ENCODE measurements around the gene KCNQ1.

- TF ChIP-seq POLR2A (IDR thresholded peaks at IDR 0.05) = no peak
- TF ChIP-seq CTCF (IDR thresholded peaks at IDR 0.05) = no peak
- TF ChIP-seq POLR2AphosphoS5 (IDR thresholded peaks at IDR 0.05) = no peak
- no peak for TF ChIP-seq EP300 (IDR thresholded peaks at IDR 0.05; ENCODE audit: low read depth)
Observed at GRCh38 chr11:2530855-2531200, 86.0 kb downstream of the KCNQ1 start.
